GM18858 (cell line): Measurements from ENCODE around the gene MUC21.

ENCODE experiments used
- ATAC-seq: cut with Tn5 transposase; IDR thresholded peaks from one replicate; pipeline ENCODE4 v1.9.1; 2021; ENCODE audit not compliant: unreplicated experiment

Gene MUC21

GRCh38 chr6:30983439-30983838 is at the start of gene MUC21:
MUC21 (plus strand) TSS chr6:30983718; CDS start chr6:30983959, 241 bp downstream.
- no peak for ATAC-seq

GRCh38 chr6:30935018-30935417 is 48.5 kb upstream of the MUC21 start:
- no peak for ATAC-seq

GRCh38 chr6:30937265-30937664 is 46.3 kb upstream of the MUC21 start:
- no peak for ATAC-seq

- ATAC-seq: no peak
These were observed 44.8 kb upstream of the MUC21 start for GRCh38 chr6:30938730-30939129.

GRCh38 chr6:30939473-30939872 is 44.0 kb upstream of the MUC21 start:
- ATAC-seq: no peak

- ATAC-seq: no peak
These were observed 43.0 kb upstream of the MUC21 start, which contains the start of gene MUCL3 for GRCh38 chr6:30940361-30940986. MUCL3 (plus strand) TSS chr6:30940973; CDS start chr6:30941000, 27 bp downstream.

- ATAC-seq: no peak
These were observed 41.0 kb upstream of the MUC21 start for GRCh38 chr6:30942338-30943060.

GRCh38 chr6:30944051-30944450 is 39.5 kb upstream of the MUC21 start:
- no peak for ATAC-seq

GRCh38 chr6:30945281-30945680 is 38.2 kb upstream of the MUC21 start:
- no peak for ATAC-seq

- no peak for ATAC-seq
These were observed 36.3 kb upstream of the MUC21 start for GRCh38 chr6:30947231-30947630.

GRCh38 chr6:30948811-30949210 is 34.7 kb upstream of the MUC21 start:
- no peak for ATAC-seq

GRCh38 chr6:30951907-30952469 is 31.5 kb upstream of the MUC21 start:
- ATAC-seq: no peak

GRCh38 chr6:30954631-30955366 is 28.7 kb upstream of the MUC21 start:
- no peak for ATAC-seq

- no peak for ATAC-seq
These were observed 28.0 kb upstream of the MUC21 start for GRCh38 chr6:30955367-30956042.

GRCh38 chr6:30957716-30958115 is 25.8 kb upstream of the MUC21 start:
- ATAC-seq: no peak

GRCh38 chr6:30960907-30961673 is 22.4 kb upstream of the MUC21 start:
- no peak for ATAC-seq

- no peak for ATAC-seq
These were observed 20.8 kb upstream of the MUC21 start for GRCh38 chr6:30962716-30963115.

GRCh38 chr6:30963641-30964040 is 19.9 kb upstream of the MUC21 start:
- ATAC-seq: no peak

- ATAC-seq: no peak
These were observed 19.4 kb upstream of the MUC21 start for GRCh38 chr6:30964075-30964474.

- no peak for ATAC-seq
These were observed 18.3 kb upstream of the MUC21 start for GRCh38 chr6:30965140-30965601.
